ENCODE results near the gene PCDHA9.

PCDHA9 gene

GRCh38 chr5:140877262-140877581, 29.0 kb downstream of the PCDHA9 start:
- DNase-seq, result no peak

- DNase-seq, result no peak
Measured at GRCh38 chr5:140881889-140882590, 33.9 kb downstream of the PCDHA9 start, which contains the start of gene PCDHA13. Gene PCDHA13, plus strand, starts transcription at chr5:140882124. Its CDS starts 145 bp downstream, at chr5:140882269.

- no peak for DNase-seq
Measured at GRCh38 chr5:140882591-140882899, 34.4 kb downstream of the PCDHA9 start.

GRCh38 chr5:140883373-140883772, 35.2 kb downstream of the PCDHA9 start:
- DNase-seq, result no peak

- no peak for DNase-seq
Measured at GRCh38 chr5:140883927-140884697, 35.9 kb downstream of the PCDHA9 start.

Measured in KG1 (cell line).